Tibial nerve (tissue), 4 donors: ENCODE measurements around the gene TGFB2.

ENCODE experiments used
- CTCF ChIP-seq, 5 experiments: fragments of 200-600 bp in 3 of 5; fragments of 450-650 bp in 2 of 5; sonication (generic) in 3 of 5; IDR thresholded peaks; one replicate each; pipeline ENCODE4 v1.5.1; 2016 to 2019; ENCODE audit warnings: antibody characterized with exemption in 5 of 5, mild to moderate bottlenecking in 3 of 5, moderate library complexity in 2 of 5
- EP300 ChIP-seq, 2 donors: sonication (generic); formaldehyde crosslinking; IDR thresholded peaks; one replicate each; pipeline ENCODE4 v1.6.1; 2017; ENCODE audit warnings: antibody characterized with exemption in 2 of 2, mild to moderate bottlenecking in 1 of 2
- POLR2A ChIP-seq, 2 donors: fragments of 450-650 bp; IDR thresholded peaks; one replicate each; pipeline ENCODE4 v1.6.1; 2017; ENCODE audit warnings: antibody characterized with exemption in 2 of 2, mild to moderate bottlenecking in 2 of 2, moderate library complexity in 2 of 2

GRCh38 chr1:218430822-218431221 lies 85.7 kb downstream of the TGFB2 start:
- TF ChIP-seq CTCF (IDR thresholded peaks at IDR 0.05) (no peak), EP300 (IDR thresholded peaks at IDR 0.05) (no peak), POLR2A (IDR thresholded peaks at IDR 0.05) (no peak)
